Activated CD8-positive, alpha-beta memory T cell treated with anti-CD3 and anti-CD28 coated beads for 4 hours (primary cell): Measurements from ENCODE around the gene ENKUR.
A peak's percentile ranks its signal among the peaks of the same experiment; 100 is the strongest.
"Not testable (repeated sequence)": the region's sequence is repeated elsewhere in the genome, so short reads cannot be mapped to it uniquely, and the experiment has no call there.

Source experiments
- DNase-seq, 2 donors: peaks; one replicate each; pipeline ENCODE4 v3.0.0-alpha.2; 2020; ENCODE audit warnings: low read depth in 2 of 2

ENKUR gene

DNA sequence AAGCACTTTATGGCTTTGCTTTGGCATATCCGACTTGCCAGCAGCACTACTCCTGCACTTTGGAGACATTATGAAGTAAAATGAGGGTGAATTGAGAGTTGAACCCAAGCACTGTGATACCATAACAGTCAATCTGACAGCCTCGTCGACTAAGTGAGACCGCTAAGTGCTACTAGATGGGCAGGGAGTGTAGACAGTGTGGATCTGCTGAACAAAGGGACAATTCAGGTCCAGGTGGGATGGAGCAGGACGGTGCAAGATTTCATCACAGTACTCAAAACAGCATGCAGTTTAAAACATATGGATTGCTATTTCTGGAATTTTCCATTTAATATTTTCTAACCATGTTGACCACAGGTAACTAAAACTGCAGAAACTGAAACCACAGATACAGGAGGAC lies 42.8 kb downstream of the ENKUR start:
- DNase-seq: no peak

GRCh38 chr10:24971374-24971773 lies 44.6 kb downstream of the ENKUR start:
- DNase-seq: no peak

GRCh38 chr10:24969841-24970281 lies 46.1 kb downstream of the ENKUR start:
- no peak for DNase-seq

DNA sequence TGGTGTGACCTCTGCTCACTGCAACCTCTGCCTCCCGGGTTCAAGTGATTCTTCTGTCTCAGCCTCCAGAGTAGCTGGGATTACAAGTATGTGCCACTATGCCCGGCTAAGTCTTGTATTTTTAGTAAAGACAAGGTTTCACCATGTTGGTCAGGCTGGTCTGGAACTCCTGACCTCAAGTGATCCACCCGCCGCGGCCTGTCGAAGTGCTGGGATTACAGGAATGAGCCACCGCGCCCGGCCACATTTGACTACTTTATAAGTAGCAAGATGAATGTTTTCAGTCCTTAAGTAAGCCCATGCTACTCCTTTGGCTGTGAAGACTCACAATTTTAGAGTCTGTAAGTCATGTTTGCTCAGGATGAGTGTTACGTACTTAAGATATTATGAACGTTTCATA lies 47.0 kb downstream of the ENKUR start:
- not testable (repeated sequence) for DNase-seq

DNA sequence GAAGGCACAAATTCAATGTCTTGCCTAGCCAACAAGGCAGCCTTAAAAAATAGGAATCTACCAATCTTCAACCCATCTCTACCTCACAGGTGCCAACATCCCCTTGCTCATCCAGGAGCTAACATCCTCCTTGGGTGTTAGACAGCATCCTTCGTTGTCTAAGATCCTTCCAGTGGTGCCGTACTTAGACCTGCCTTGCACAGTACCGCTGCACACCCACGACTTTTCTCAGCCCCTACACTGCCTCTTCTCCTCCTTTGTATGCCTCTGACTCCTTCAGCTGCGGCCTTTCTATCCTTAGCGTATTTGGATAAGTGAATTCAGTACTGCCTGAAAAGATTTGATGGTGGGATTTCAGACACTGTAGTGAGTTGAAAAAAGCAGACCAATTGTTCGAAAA lies 47.6 kb downstream of the ENKUR start:
- no peak for DNase-seq

DNA sequence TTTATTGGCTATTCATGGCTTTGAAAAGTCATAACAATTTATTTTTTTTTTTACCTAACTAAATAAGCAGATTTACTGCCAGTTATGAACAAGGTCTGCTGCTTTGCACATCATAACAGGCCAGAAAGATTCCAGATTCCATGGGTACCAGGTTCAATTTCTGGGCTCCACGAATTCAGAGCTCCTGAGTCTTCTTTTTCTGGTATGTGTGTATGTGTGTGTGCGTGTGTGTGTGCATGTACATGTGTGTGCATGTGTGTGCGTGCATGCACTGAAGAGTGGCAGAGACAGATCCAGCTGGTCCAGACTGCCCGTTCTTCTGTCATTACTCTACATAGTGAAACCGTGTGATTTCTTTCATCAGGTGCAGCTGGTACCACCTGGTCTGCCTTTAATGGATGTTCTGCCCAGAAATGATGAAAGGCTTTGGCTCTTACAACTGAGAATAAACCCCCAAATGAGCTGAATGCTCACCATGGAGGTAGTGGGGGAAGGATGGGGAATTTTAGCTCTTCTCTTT lies 48.9 kb downstream of the ENKUR start:
- no peak for DNase-seq

- DNase-seq: no peak
Measured at GRCh38 chr10:24965051-24965450, 50.9 kb downstream of the ENKUR start.

DNA sequence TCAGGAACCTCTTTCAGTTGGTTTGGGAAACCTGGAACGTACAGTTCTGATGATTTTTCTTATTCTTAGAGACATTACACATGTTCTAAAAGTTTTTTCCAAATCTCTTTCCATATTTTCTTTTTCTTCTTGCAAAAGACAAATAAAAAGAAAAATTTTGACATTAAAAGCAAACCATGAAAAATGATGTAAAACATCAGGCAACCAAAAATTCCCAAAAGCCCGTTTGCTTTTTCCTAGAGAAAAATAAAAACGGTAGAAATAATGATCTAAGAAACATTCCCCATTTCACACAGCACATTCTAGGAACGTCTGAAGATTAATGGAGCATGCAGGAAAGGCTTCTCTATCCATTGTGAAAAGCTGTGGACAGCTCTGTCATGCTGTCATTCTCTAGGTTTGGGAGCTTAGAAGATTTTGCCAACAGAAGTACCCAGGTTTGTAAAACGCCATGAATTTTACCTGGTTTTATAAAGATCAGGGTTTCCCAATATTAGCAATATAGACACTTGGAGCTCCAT lies 52.4 kb downstream of the ENKUR start:
- no peak for DNase-seq

DNA sequence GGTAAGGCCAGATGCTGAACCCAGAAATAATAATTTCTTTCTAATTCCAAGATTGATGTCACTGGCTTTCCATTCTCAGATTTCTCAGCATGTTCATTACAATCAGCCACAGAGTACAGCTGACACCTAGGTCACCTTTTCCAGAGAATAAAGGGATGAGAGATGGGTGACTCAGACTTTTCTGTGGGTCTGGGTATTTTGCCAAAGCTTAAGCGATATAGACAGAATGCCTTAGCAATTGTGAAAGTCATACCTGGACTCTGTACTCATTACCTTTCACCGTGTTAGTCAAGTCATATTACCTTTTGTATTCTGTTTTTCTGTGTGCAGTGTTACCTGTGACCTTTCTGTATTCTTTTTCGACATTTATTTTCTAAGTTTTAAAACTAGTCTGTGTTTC lies 53.0 kb downstream of the ENKUR start:
- no peak for DNase-seq

DNA sequence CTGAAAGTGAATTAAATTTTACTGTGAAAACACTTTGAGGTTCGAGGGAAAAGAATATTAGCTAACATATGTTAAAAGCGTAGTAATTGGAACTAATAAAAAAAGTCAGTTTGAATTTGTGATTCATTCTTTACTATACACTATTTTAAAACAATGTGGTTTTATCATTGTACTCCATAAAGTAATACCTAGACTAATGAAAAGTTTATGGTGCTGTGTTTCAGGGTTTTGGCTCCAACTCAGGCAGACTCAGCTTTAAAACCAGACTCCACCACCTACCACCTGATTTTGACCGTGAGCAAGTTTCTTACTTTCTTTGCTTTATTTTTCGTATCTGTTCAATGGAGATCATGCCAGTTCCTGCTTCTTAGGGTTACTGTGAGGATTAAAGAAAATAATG lies 54.4 kb downstream of the ENKUR start:
- DNase-seq: no peak

- no peak for DNase-seq
Measured at GRCh38 chr10:24959382-24959730, 56.6 kb downstream of the ENKUR start.

DNA sequence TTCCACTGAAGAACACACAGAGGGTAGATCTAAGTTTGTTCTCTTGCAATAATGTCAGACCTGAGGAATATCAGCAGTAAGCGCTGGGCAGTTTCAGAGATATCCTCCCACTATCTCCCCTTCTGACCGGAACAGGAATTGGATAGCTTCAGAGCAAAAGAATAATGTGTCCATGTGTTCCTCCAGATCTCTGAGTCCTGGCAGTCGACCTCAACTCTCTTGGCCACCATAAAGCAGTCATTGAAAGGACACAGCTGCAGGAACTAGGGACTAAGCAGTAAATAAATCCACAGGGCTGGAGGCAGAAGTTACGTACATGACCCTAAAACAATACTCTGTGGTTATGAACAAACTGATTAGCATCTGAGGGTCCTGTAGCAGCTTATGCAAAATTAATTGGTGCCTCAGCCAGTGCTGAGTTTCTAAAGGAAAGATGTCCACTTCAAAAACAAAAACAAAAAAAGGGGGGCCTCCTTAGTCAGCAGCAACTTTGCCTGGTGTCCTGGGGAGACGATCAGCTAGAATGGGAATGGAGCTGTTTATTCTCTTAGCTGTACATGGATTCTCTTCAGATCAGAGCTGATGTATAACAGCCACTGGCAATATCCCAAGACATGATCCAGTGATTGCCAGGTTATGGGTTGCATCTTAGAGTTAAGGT lies 57.1 kb downstream of the ENKUR start:
- no peak for DNase-seq

DNA sequence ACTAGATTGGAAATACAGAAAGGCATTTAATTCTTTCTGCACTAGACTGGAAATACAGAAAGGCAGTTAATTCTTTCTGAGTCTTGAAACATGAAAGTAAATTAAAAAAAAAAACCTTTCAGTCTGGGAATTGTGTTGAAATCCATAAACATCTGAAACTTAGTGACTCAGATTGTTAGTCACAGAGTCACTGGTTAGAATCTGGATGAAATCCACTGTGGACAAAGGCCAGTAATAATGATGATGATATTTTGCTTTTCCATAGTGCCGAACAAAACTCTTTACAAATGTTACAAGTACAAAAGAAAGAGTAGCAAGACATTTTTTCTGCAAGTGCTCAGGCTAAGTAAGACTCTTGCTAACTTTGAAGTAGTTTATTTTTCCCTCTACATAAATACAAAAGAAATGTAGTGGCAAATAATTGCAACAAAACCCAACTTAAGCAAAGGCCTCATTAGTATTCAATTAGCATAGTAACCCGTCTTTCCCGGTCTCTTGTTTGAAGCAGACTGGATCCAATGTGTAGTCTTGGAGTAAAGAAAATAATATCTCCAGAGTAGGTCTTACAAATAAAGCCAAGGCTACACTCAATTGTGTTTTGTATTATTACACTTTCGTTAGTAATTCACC lies 57.8 kb downstream of the ENKUR start:
- no peak for DNase-seq

DNA sequence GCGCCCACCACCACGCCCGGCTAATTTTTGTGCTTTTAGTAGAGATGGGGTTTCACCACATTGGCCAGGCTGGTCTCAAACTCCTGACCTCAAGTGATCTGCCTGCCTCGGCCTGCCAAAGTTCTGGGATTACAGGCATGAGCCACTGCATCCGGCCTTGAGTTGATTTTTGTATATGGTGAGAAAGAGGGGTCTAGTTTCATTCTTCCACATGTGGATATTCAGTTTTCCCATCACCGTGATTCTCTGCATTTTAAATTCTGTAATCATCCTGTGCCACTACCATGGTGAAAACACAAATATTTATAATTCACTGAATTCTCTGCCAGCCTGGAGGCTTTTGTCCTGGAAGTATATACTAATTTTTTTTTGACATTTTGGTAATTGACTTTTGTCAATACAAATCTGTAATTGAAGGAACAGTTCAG lies 58.3 kb downstream of the ENKUR start:
- DNase-seq: not testable (repeated sequence)

- DNase-seq: no peak
Measured at GRCh38 chr10:24953675-24954074, 62.3 kb downstream of the ENKUR start.

DNA sequence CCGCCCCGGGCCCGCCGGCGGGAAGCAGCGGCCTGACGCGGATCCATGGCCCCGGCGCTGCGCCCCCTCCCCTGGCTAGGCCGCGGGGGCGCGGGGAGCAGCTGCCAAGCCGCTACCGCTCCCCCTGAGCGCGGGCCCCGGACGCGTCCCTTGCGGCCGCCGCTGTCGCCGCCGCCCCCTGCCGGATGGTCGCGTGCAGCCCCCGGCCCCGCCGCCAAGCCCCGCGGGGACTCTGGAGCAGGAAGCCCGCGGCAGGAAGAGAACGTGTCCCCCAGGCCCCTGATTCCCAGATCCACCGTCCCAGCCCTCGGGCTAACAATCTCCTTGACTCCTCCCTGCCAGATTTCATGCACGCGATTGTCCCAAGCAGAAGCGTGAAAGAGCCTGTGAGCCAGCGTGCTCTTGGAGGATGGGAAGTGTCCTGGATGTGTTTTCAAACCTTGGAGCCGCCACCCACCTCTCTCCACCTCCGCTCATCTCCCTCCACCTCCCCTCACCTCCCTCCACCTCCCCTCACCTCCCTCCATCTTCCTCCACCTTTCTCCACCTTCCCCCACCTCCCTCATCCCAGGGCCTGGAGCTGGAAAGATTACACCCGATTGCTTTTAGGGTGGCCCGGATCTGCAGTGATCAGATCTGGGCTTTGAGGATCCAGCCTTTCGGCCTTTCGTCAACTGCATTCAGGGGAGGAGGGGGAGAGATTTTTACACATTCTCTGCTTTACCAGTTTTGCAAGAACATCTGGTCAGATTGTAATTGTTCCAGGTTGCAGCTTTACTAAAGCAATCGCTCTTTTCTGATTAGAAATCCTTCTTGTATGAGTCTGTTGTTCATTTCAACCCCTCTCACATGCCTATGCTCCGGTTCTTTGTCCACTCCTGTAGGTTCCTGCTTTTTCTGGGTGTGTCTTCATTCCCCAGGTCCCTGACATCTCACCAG lies 63.0 kb downstream of the ENKUR start:
- DNase-seq: peak; percentile 9 to 20

DNA sequence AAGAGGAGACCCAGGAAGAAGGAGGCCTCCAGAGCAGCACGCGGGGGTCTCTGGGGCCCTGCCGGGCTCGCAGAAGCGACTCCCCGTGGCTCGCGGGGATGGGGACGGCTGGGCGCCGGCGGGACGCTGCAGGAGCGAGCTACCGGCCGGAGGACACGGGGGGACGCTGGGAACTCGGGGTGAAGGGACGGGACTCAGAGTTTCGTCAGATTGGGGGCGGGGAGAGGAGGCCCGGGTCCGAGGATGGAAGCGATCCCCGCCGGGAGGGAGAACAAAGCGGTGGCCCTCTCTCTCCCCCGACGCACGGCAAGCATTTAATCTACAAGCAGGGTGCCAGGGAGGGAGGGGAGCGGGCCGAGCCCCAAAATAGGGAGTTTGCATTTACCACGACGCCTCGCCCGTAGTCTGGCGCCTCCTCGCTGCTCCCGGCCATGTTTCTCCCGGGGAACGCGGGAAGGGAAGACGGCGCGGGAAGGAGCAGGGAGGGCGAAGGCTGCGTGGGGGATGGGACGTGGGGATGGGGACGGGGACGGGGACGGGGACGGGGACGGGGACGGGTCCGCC lies 63.7 kb downstream of the ENKUR start, which contains the start of gene PRTFDC1:
TSS of gene PRTFDC1 (minus strand) at position 464 of the 564 bp plus-strand sequence. CDS start at position 433, 31 bp downstream.
- DNase-seq: no peak

DNA sequence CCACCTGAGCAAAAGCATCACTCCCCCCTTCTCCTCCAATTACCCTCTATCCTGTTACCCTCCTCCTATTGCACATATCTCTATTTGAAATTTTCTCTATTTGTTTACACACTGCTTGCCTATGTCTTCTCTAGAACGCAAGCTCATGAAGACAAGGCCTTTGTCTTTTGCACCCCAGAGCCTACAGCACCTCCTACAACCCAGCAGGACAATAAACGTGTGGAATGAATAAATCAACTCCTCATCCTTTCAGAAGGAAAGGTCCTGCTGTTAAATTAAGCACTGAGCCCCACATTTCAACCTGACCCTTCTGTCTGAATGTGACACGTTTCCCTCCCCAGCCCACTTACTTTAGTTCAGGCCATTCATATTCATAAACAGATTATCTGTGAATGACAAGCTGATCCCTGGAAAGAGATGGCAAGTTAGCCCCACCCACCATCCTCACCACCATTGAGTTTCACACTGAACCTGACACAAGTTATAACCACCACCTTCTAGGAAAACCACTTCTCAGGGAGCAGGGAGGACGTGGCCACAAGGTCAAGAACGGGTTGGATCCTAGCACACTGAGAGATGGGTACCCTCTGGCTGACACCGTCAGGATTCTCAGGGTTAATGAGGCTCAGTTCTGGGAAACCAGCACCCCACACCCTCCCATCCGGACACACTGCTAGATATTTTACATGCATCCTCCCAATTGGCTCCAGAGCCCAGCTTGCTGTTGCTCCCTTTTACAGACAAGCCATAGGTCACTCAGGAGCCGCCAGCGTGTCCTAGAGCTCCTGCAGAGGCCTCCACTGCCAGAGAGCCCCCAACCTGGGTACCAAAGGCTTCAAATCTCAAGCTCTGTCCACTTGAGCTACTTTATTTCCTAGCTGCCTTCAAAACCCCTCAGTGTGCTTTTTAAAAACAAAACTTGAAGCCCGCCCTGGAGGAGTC lies 64.5 kb downstream of the ENKUR start:
- no peak for DNase-seq

DNA sequence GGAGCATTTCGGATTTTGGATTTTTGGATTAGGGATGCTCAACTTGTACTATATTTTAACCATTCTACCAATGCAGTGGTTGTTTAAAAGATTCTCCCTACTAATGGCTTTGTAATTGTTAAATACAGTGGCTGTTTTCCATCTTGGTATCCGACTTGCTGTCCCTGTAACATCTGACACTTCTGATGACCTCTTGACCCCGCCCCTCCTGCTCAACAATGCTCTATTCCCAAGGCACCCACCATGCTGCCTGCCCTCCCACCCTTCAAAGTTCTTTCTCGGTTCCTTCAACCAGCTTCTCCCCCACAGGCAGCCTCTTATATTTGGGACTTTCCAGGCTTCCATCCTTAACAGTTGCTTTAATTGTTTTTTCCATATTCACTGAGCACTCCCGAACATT lies 65.5 kb downstream of the ENKUR start:
- DNase-seq: no peak

DNA sequence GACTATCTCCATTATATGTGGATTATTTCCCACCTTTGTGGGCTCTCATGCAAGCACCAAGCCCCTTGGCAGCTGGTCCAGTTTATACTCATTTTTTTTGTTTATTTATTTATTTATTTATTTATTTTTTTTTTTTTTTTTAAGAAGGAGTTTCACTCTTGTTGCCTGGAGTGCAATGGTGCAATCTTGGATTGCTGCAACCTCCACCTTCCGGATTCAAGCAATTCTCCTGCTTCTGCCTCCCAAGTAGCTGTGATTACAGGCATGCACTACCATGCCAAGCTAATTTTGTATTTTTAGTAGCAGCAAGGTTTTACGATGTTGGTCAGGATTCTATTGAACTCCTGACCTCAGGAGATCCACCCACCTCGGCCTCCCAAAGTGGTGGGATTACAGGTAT lies 66.3 kb downstream of the ENKUR start:
- no peak for DNase-seq
